ENCODE data around the gene ADAT1.

ADAT1 gene

GRCh38 chr16:75578212-75578611 is 44.9 kb downstream of the ADAT1 start:
- DNase-seq (ENCODE audit: low spot score): no peak

GRCh38 chr16:75576384-75576811 is 46.7 kb downstream of the ADAT1 start:
- no peak for DNase-seq (ENCODE audit: low spot score)
- in situ Hi-C loops (cut with MboI; ENCODE audit: low pct_unique_long_range_greater_than_20kb, low sequenced_read_pairs, unreplicated experiment): no loop called here
- TF ChIP-seq CTCF (IDR thresholded peaks at IDR 0.05; ENCODE audit: extremely low read depth, insufficient read depth, missing control alignments): no peak

More at GRCh38 chr16:75578212-75578611, 44.9 kb downstream of the ADAT1 start:
- in situ Hi-C loops (cut with MboI; ENCODE audit: low pct_unique_long_range_greater_than_20kb, low sequenced_read_pairs, unreplicated experiment): no loop called here
- TF ChIP-seq CTCF (IDR thresholded peaks at IDR 0.05; ENCODE audit: extremely low read depth, insufficient read depth, missing control alignments): no peak

DNA sequence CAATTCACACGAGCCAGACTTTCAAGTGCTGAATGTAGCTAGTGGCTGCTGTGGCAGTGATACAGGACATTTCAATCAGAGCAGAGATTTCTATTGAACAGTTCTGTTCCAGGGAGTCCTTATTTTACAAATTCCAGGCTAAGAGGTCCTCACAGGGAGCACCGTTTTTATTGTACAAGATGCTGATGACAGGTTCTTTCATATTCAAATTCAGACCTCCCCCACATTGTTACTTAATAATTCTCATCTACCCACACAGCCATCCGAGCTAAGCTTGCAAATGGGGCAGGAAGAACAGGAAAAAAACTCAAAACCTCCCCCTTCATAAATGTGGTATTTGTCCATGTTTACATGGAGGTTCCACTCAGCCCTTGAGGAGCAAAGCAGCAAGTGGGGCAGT is 47.1 kb downstream of the ADAT1 start:
- no peak for TF ChIP-seq CTCF (IDR thresholded peaks at IDR 0.05; ENCODE audit: extremely low read depth, insufficient read depth, missing control alignments)
- in situ Hi-C loops (cut with MboI; ENCODE audit: low pct_unique_long_range_greater_than_20kb, low sequenced_read_pairs, unreplicated experiment): no loop called here
- no peak for DNase-seq (ENCODE audit: low spot score)

DNA sequence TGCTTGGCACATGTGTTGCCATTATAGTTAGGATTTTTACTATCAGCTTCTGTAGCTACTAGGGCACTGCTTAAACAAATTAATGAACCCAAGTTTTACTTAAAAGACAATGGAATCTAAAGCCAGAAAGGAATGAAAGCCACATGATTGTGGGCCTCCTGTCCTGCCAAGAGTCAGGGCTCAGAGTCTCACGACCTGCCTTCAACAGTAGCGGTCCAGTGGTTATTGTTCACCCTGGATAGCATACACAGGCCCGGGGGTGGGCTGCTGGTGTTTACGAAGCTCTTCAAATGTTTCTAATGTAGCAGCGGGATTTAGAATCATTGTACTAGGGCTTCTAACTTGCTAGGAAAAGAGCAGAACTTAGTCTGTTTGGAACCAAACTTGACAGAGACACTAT is 49.1 kb downstream of the ADAT1 start:
- TF ChIP-seq CTCF (IDR thresholded peaks at IDR 0.05; ENCODE audit: extremely low read depth, insufficient read depth, missing control alignments): no peak
- no peak for DNase-seq (ENCODE audit: low spot score)
- in situ Hi-C loops (cut with MboI; ENCODE audit: low pct_unique_long_range_greater_than_20kb, low sequenced_read_pairs, unreplicated experiment): no loop called here

DNA sequence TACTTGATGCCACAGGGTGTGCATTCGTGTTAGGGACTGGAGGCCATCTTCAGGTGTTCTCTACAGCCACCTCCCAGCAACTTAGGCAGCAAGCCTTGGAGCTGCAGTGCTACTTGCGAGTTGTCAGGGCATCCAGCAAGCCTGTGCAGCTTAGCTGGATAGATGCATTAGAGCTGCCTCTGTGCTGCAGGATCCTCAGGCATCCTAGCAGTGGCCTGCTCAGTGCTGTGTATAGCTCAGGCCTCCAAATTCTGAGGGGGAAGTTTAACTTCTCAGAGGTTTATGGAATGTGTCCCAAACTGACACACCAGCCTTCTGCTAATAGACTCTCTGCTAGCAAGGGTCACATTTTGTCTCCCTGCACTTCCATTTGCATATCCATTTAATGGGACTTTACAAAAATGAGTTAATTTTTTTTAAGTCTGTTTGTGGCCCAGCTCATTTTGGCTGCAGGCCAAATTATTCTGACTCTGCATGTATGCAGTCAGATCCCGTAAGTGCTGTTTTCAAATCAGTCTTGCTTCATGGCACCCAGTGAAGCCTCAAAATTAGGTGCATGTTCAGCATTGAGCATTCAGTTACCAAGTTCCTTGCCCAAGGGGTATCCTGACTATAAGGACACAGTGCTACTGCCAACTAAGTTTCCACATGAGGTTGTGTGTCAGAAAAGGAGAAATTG is 50.1 kb downstream of the ADAT1 start:
- TF ChIP-seq CTCF (IDR thresholded peaks at IDR 0.05; ENCODE audit: extremely low read depth, insufficient read depth, missing control alignments): no peak
- in situ Hi-C loops (cut with MboI; ENCODE audit: low pct_unique_long_range_greater_than_20kb, low sequenced_read_pairs, unreplicated experiment): no loop called here
- DNase-seq (ENCODE audit: low spot score): no peak

- TF ChIP-seq CTCF (IDR thresholded peaks at IDR 0.05; ENCODE audit: extremely low read depth, insufficient read depth, missing control alignments): no peak
- DNase-seq (ENCODE audit: low spot score): no peak
- in situ Hi-C loops (cut with MboI; ENCODE audit: low pct_unique_long_range_greater_than_20kb, low sequenced_read_pairs, unreplicated experiment): no loop called here
These were observed 52.5 kb downstream of the ADAT1 start for GRCh38 chr16:75570396-75571065.
